Stimulated activated CD8-positive, alpha-beta memory T cell treated with anti-CD3 and anti-CD28 coated beads, Interleukin-15, amount 100 ng/mL, for 4 hours (primary cell): Measurements from ENCODE around the gene NARF.

Source experiments
- DNase-seq, 2 donors: peaks; one replicate each; pipeline ENCODE4 v3.0.0-alpha.2; 2020; ENCODE audit warnings: low read depth in 2 of 2

Gene NARF

GRCh38 chr17:82474223-82475010, 15.9 kb downstream of the NARF start:
- DNase-seq = no peak

GRCh38 chr17:82475458-82475857, 16.9 kb downstream of the NARF start:
- DNase-seq = no peak

GRCh38 chr17:82477934-82478333, 19.4 kb downstream of the NARF start:
- no peak for DNase-seq

GRCh38 chr17:82479602-82480001, 21.1 kb downstream of the NARF start:
- DNase-seq = no peak

GRCh38 chr17:82480318-82480717, 21.8 kb downstream of the NARF start:
- no peak for DNase-seq

GRCh38 chr17:82483204-82483660, 24.7 kb downstream of the NARF start:
- DNase-seq = no peak

GRCh38 chr17:82483836-82484235, 25.3 kb downstream of the NARF start:
- DNase-seq = no peak

- no peak for DNase-seq
These were observed 27.9 kb downstream of the NARF start for GRCh38 chr17:82486231-82487094.

- DNase-seq = no peak
These were observed 29.4 kb downstream of the NARF start for GRCh38 chr17:82487910-82488309.

- DNase-seq = no peak
These were observed 30.6 kb downstream of the NARF start for GRCh38 chr17:82489117-82489516.

GRCh38 chr17:82489851-82490511, 31.4 kb downstream of the NARF start:
- no peak for DNase-seq

GRCh38 chr17:82490512-82491195, 32.1 kb downstream of the NARF start:
- no peak for DNase-seq

GRCh38 chr17:82491196-82491530, 32.6 kb downstream of the NARF start:
- DNase-seq = no peak

- no peak for DNase-seq
These were observed 33.0 kb downstream of the NARF start for GRCh38 chr17:82491533-82491932.

GRCh38 chr17:82492643-82493225, 34.2 kb downstream of the NARF start:
- DNase-seq = no peak

- DNase-seq = no peak
These were observed 34.8 kb downstream of the NARF start for GRCh38 chr17:82493226-82493781.

GRCh38 chr17:82494236-82495055, 35.9 kb downstream of the NARF start:
- DNase-seq = peak; percentile 72 to 81

GRCh38 chr17:82495844-82496528, 37.4 kb downstream of the NARF start:
- no peak for DNase-seq
